K562 (cell line): Measurements from ENCODE around the gene ANKRD31. TPM values are rescaled to one million over a fixed set of nuclear protein-coding genes. Genes with fewer than 3 reads are reported as not detected.

Experiments used
- ATAC-seq: fragments of 200-7000 bp; cut with Tn5 transposase; 3 replicates; pipeline ENCODE4 v1.9.1; 2020; ENCODE audit warnings: moderate library complexity
- BruUV-seq: library from RNA; stranded (reverse); fragments of 400-500 nt; replicated peaks from 2 replicates; lab custom pipeline; 2021; lab: Mats Ljungman, UMichigan
- CTCF ChIA-PET: fragments of 300-600 bp; formaldehyde crosslinking; extraction: SDS; loops from one replicate; lab custom pipeline; 2021; ENCODE audit warnings: low intra/inter-chr PET ratio; lab: Yijun Ruan, JAX
- POLR2A ChIA-PET: fragments of 300-600, 350-650 bp; sonication (Branson Sonifier 250); formaldehyde crosslinking; extraction: SDS; loops from one replicate; lab custom pipeline; 2021; ENCODE audit warnings: antibody characterized with exemption, inconsistent platforms; lab: Yijun Ruan, JAX
- DNase-seq, 4 experiments: peaks; one replicate each; pipeline versions ENCODE4 v3.0.0 to v3.0.0-alpha.2; 2011 to 2018; ENCODE audit warnings: low spot score in 3 of 4, mixed read lengths in 3 of 4; ENCODE audit errors: extremely low read depth in 1 of 4
- FAIRE-seq: peaks from 2 replicates; lab custom pipeline; 2011; peaks lifted over from hg19 to GRCh38; lab: Jason Lieb, UNC
- H2AFZ ChIP-seq: 2 replicates; pipeline ENCODE4 v1.6.0; 2011; ENCODE audit warnings: low read depth, low read length, control low read depth, inconsistent platforms
- H3K27ac ChIP-seq: fragments of 200-600 bp; 3 replicates; pipeline ENCODE4 v1.8.0; 2011; ENCODE audit warnings: low read depth, mild to moderate bottlenecking, control low read depth, inconsistent platforms, low read length, moderate library complexity, mixed read lengths; ENCODE audit errors: extremely low read depth
- H3K27me3 ChIP-seq, 2 experiments: fragments of 300-600 bp in 1 of 2; 2 replicates in 1 of 2; 3 replicates in 1 of 2; pipeline versions ENCODE4 v1.6.0 to v1.8.0; 2011; ENCODE audit warnings: inconsistent platforms in 2 of 2, low read length in 2 of 2, mild to moderate bottlenecking in 1 of 2, mixed read lengths in 1 of 2, moderate library complexity in 1 of 2; ENCODE audit not compliant: control insufficient read depth in 2 of 2, insufficient read depth in 2 of 2
- H3K36me3 ChIP-seq: fragments of 300-600 bp; 3 replicates; pipeline ENCODE4 v1.8.0; 2011; ENCODE audit warnings: mild to moderate bottlenecking, low read length, inconsistent platforms; ENCODE audit not compliant: control insufficient read depth, insufficient read depth
- H3K4me1 ChIP-seq, 2 experiments: fragments of 200-600 bp in 1 of 2; replicated peaks in 1 of 2; 2 replicates in 1 of 2; 3 replicates in 1 of 2; pipeline versions ENCODE4 v1.5.1 to v1.8.0; 2011; ENCODE audit warnings: inconsistent platforms in 2 of 2, low read length in 2 of 2, mild to moderate bottlenecking in 1 of 2, mixed read lengths in 1 of 2, moderate library complexity in 1 of 2; ENCODE audit not compliant: control insufficient read depth in 2 of 2, insufficient read depth in 2 of 2
- H3K4me2 ChIP-seq: 2 replicates; pipeline ENCODE4 v1.6.1; 2011; ENCODE audit warnings: low read length, control low read depth, inconsistent platforms, mixed read lengths; ENCODE audit not compliant: insufficient read depth
- H3K4me3 ChIP-seq: fragments of 200-600 bp; sonication (generic), shearing (Covaris generic); 2 replicates; pipeline ENCODE4 v1.5.1; 2016; ENCODE audit warnings: control low read depth, inconsistent platforms
- H3K79me2 ChIP-seq: fragments of 200-600 bp; 3 replicates; pipeline ENCODE4 v1.8.0; 2011; ENCODE audit warnings: low read length, inconsistent platforms; ENCODE audit not compliant: control insufficient read depth, insufficient read depth
- H3K9ac ChIP-seq, 2 experiments: 2 replicates each; pipeline versions ENCODE4 v1.6.0 to v1.6.1; 2011; ENCODE audit warnings: low read depth in 2 of 2, low read length in 2 of 2, control low read depth in 1 of 2, inconsistent platforms in 1 of 2, mild to moderate bottlenecking in 1 of 2, mixed read lengths in 1 of 2; ENCODE audit not compliant: insufficient read depth in 1 of 2
- H3K9me1 ChIP-seq: one replicate; pipeline ENCODE4 v1.6.0; 2011; ENCODE audit warnings: inconsistent platforms, mild to moderate bottlenecking, low read length, moderate library complexity; ENCODE audit not compliant: control insufficient read depth, insufficient read depth
- H3K9me3 ChIP-seq: replicated peaks from 2 replicates; pipeline ENCODE4 v1.5.1; 2011; ENCODE audit warnings: low read depth, low read length, inconsistent platforms; ENCODE audit not compliant: control insufficient read depth, insufficient read depth
- H4K20me1 ChIP-seq: replicated peaks from 2 replicates; pipeline ENCODE4 v1.6.1; 2011; ENCODE audit warnings: low read length, inconsistent platforms, mixed read lengths; ENCODE audit not compliant: control insufficient read depth, insufficient read depth
- CTCF ChIP-seq, 3 experiments: IDR thresholded peaks in 2 of 3; conservative IDR thresholded peaks in 1 of 3; 2 replicates each; pipeline ENCODE4 v1.5.1; 2011 to 2012; ENCODE audit warnings: low read length in 3 of 3, mild to moderate bottlenecking in 3 of 3, control low read depth in 2 of 3, improper control_type of control experiment in 1 of 3, inconsistent platforms in 1 of 3, low read depth in 1 of 3, mixed read lengths in 1 of 3, moderate library complexity in 1 of 3; ENCODE audit not compliant: insufficient read depth in 2 of 3
- ELF1 ChIP-seq: fragments of 200-800 bp; sonication (Bioruptor generic); IDR thresholded peaks from 2 replicates; pipeline ENCODE4 v1.6.1; 2016; ENCODE audit warnings: missing genetic modification characterization, missing compliant biosample characterization
- KDM2B ChIP-seq: fragments of 250-450 bp; sonication (Bioruptor Pico); IDR thresholded peaks from 2 replicates; pipeline ENCODE4 v1.8.0; 2021; ENCODE audit warnings: mild to moderate bottlenecking, moderate library complexity
- MCM2 ChIP-seq: fragments of 450-650 bp; IDR thresholded peaks from 2 replicates; pipeline ENCODE4 v1.6.1; 2017; ENCODE audit warnings: low read depth, mild to moderate bottlenecking
- PHF20 ChIP-seq: fragments of 450-650 bp; IDR thresholded peaks from 2 replicates; pipeline ENCODE4 v1.6.1; 2018; ENCODE audit not compliant: partially characterized antibody
- RAD21 ChIP-seq, 2 experiments: fragments of 250-450 bp in 1 of 2; fragments of 450-650 bp in 1 of 2; sonication (Bioruptor Pico) in 1 of 2; formaldehyde crosslinking in 1 of 2; IDR thresholded peaks in 1 of 2; conservative IDR thresholded peaks in 1 of 2; 2 replicates each; pipeline versions ENCODE4 v1.4.0 to v1.8.0; 2020 to 2022; ENCODE audit warnings: mild to moderate bottlenecking in 2 of 2, moderate library complexity in 1 of 2
- TAF7 ChIP-seq: fragments of 450-650 bp; IDR thresholded peaks from 2 replicates; pipeline ENCODE4 v1.6.1; 2016; ENCODE audit warnings: missing genetic modification characterization, missing compliant biosample characterization
- TRIM25 ChIP-seq: fragments of 450-650 bp; IDR thresholded peaks from 2 replicates; pipeline ENCODE4 v1.7.0; 2016; ENCODE audit warnings: borderline replicate concordance
- ZBTB7A ChIP-seq: IDR thresholded peaks from 2 replicates; pipeline ENCODE4 v1.6.1; 2011; ENCODE audit warnings: low read depth, mild to moderate bottlenecking, low read length, moderate library complexity, borderline replicate concordance; ENCODE audit not compliant: control insufficient read depth
- ZKSCAN1 ChIP-seq: fragments of 150-350 bp; IDR thresholded peaks from 2 replicates; pipeline ENCODE4 v1.6.1; 2016; ENCODE audit warnings: low read depth, low read length
- WGBS: fragments of 100-300 bp; shearing (Covaris generic); methylation state at CpG from one replicate; pipeline ENCODE4 v1.1.6; 2016; ENCODE audit warnings: low coverage, mixed read lengths; ENCODE audit not compliant: insufficient coverage; ENCODE audit errors: missing lambda C conversion rate; 5-methylcytosine and 5-hydroxymethylcytosine counted together
- in situ Hi-C: fragments of 300-500 bp; cut with MboI; formaldehyde crosslinking; loops from 4 replicates; pipeline ENCODE4 v1.15.0; 2018; ENCODE audit warnings: inconsistent platforms, mixed read lengths
- intact Hi-C: fragments of 100-400 bp; cut with micrococcal nuclease; formaldehyde crosslinking; loops from 2 replicates; pipeline ENCODE4 v1.14.2; 2022
- polyA plus RNA-seq, 8 experiments: library from polyadenylated mRNA; depleted of rRNA in 4 of 8; stranded (reverse) in 5 of 8; unstranded in 3 of 8; fragments of >200 nt; fragmentation: Nextera tagmentation in 2 of 8; fragmentation: Illumina TruSeq in 1 of 8; extraction: Ambion mirVana in 2 of 8; extraction: Trizol in 1 of 8; gene quantifications; 2 replicates each; pipeline versions ENCODE4 v1.2.1 to v1.2.3, GENCODE V29; 2011 to 2014; ENCODE audit warnings: inconsistent platforms in 1 of 8, missing spikeins in 1 of 8
- total RNA-seq, 7 experiments: library from RNA; depleted of rRNA in 6 of 7; stranded (reverse); fragments of >200 nt in 6 of 7; fragmentation: Illumina TruSeq in 2 of 7; extraction: Trizol in 2 of 7; gene quantifications; 2 replicates each; pipeline versions ENCODE4 v1.2.1 to v1.2.3, GENCODE V29; 2011 to 2021; ENCODE audit warnings: low replicate concordance in 1 of 7

The ANKRD31 gene
- total and polyA plus RNA-seq, 9 of the 15 experiments (the other 6 are each of a cell fraction or from before 2014, with no cell fraction given) = under 0.01 to 0.11 (median 0.05) TPM; not detected in 1

- Histone ChIP-seq H3K9ac (no peak overlapping the region), H3K79me2 (no peaks in the 10 kb centered on the region), H3K4me2 (no peak overlapping the region), H3K4me3 (no peak overlapping the region), H3K4me1 (no peaks in the 10 kb centered on the region), H2AFZ (no peak overlapping the region), H4K20me1 (no peaks in the 10 kb centered on the region), H3K9me3 (no peaks in the 10 kb centered on the region), H3K36me3 (no peaks in the 10 kb centered on the region), H3K9me1 (no peaks in the 10 kb centered on the region), H3K27me3 (peaks cover 2 to 10% of the 10 kb centered on the region in 2 experiments; a peak in 4 of 5 replicates), H3K27ac (no peak overlapping the region)
- ATAC-seq (no peak), FAIRE-seq (no peak), DNase-seq (no peak)
- ChIA-PET POLR2A (interaction anchor here (0.6 kb wide), 1 partner anchor 60 kb away, joined by 3 read pairs; no protein-coding TSS in a partner anchor), CTCF (no interaction called here)
- TF ChIP-seq PHF20 (no peak), MCM2 (no peak), ZKSCAN1 (no peak), TRIM25 (no peak), KDM2B (CRISPR knock-in tag) (no peak), ELF1 (no peak), CTCF (IDR thresholded peaks at IDR 0.05 in 2 of 3, conservative IDR thresholded peaks at IDR 0.05 in 1 of 3; ENCODE audit: insufficient read depth in 2 of 3, low read depth in 1 of 3, low read length in 3 of 3) (peak in 1 of 3 experiments; percentile 16; a peak in 1 of 6 replicates), ZBTB7A (no peak), TAF7 (no peak), RAD21 (CRISPR knock-in tag; conservative IDR thresholded peaks at IDR 0.05 in 1 of 2, IDR thresholded peaks at IDR 0.05 in 1 of 2) (peak in 1 of 2 experiments; percentile 15; a peak in 1 of 4 replicates)
- BruUV-seq = no TSS peak
- in situ Hi-C loops = no loop called here
- WGBS = 0% methylated on average over 1 of the region's 1 CpG
- intact Hi-C loops = no loop called here
Observed at GRCh38 chr5:75279321-75279720, 42.6 kb upstream of the ANKRD31 start.
